RPMI8226 (cell line): Measurements from ENCODE around the gene EGFL6.
A peak's percentile ranks its signal among the peaks of the same experiment; 100 is the strongest.
"Not testable (repeated sequence)": the region's sequence is repeated elsewhere in the genome, so short reads cannot be mapped to it uniquely, and the experiment has no call there.

Experiments used
- DNase-seq: peaks from one replicate; pipeline ENCODE4 v3.0.0-alpha.2; 2015

Gene EGFL6

GRCh38 chrX:13655674-13656073 is 86.3 kb downstream of the EGFL6 start:
- DNase-seq = no peak

- peak; percentile 67 for DNase-seq
Measured at GRCh38 chrX:13658602-13659001, 89.2 kb downstream of the EGFL6 start.

- DNase-seq = no peak
Measured at GRCh38 chrX:13659063-13659462, 89.7 kb downstream of the EGFL6 start.

GRCh38 chrX:13661735-13662288 is 92.4 kb downstream of the EGFL6 start:
- DNase-seq = peak; percentile 63

- peak; percentile 66 for DNase-seq
Measured at GRCh38 chrX:13662355-13662791, 93.0 kb downstream of the EGFL6 start.

GRCh38 chrX:13664020-13664419 is 94.6 kb downstream of the EGFL6 start:
- DNase-seq = no peak

GRCh38 chrX:13666836-13667235 is 97.4 kb downstream of the EGFL6 start:
- peak; percentile 31 for DNase-seq

GRCh38 chrX:13667919-13668318 is 98.5 kb downstream of the EGFL6 start:
- no peak for DNase-seq

- DNase-seq = peak; percentile 92
Measured at GRCh38 chrX:13669246-13669737, 99.9 kb downstream of the EGFL6 start.

- not testable (repeated sequence) for DNase-seq
Measured at GRCh38 chrX:13669755-13670154, 100.4 kb downstream of the EGFL6 start.

- DNase-seq = no peak
Measured at GRCh38 chrX:13670197-13670596, 100.8 kb downstream of the EGFL6 start.

GRCh38 chrX:13673016-13673415 is 103.6 kb downstream of the EGFL6 start:
- DNase-seq = no peak

GRCh38 chrX:13676885-13677284 is 107.5 kb downstream of the EGFL6 start:
- DNase-seq = no peak

- DNase-seq = not testable (repeated sequence)
Measured at GRCh38 chrX:13679700-13680099, 110.3 kb downstream of the EGFL6 start.

GRCh38 chrX:13681595-13681994 is 112.2 kb downstream of the EGFL6 start:
- DNase-seq = no peak
